GM12892 (cell line): ENCODE measurements around the gene PCDH15.

ENCODE experiments used
- POLR2A ChIP-seq: IDR thresholded peaks from 2 replicates; pipeline ENCODE4 v1.6.1; 2011; ENCODE audit warnings: low read depth, low read length, control low read depth
- TAF1 ChIP-seq: IDR thresholded peaks from 2 replicates; pipeline ENCODE4 v1.6.1; 2011; ENCODE audit warnings: low read depth, mild to moderate bottlenecking, control low read depth, low read length, borderline replicate concordance

DNA sequence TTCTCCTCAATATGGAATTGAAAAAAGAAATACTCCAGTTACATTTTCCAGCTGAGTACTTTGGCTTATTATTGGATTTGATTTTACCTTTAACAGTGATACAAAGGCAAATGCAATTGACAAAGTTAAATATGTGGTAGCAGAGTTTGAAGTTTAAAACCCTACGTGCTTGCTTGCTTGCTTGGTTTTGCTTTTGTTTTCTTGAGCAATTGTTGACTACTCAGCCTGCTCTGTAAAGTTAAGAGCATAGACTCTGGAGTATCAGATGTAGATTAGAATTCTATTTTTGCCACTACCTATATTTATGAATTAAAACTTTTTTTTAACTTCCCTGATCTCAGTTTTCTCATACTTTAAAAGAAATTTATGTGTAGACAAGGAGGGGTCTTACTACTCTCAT lies 51.4 kb downstream of the PCDH15 start:
- TF ChIP-seq POLR2A (no peak), TAF1 (no peak)
